BLaER1 (cell line): ENCODE data around the gene PCGF3.
"Not testable (repeated sequence)": the region's sequence is repeated elsewhere in the genome, so short reads cannot be mapped to it uniquely, and the experiment has no call there.

Source experiments
- H3K27ac ChIP-seq: shearing (Covaris generic); formaldehyde crosslinking; 2 replicates; pipeline ENCODE4 v1.8.1; 2022
- H3K27me3 ChIP-seq: shearing (Covaris generic); formaldehyde crosslinking; 2 replicates; pipeline ENCODE4 v1.8.1; 2022
- H3K36me3 ChIP-seq: shearing (Covaris generic); formaldehyde crosslinking; 2 replicates; pipeline ENCODE4 v1.8.1; 2022
- H3K4me1 ChIP-seq: shearing (Covaris generic); formaldehyde crosslinking; 2 replicates; pipeline ENCODE4 v1.8.1; 2022
- H3K4me2 ChIP-seq: shearing (Covaris generic); formaldehyde crosslinking; 2 replicates; pipeline ENCODE4 v1.8.1; 2022
- H3K4me3 ChIP-seq: shearing (Covaris generic); formaldehyde crosslinking; 2 replicates; pipeline ENCODE4 v1.8.1; 2022
- H3K9ac ChIP-seq: shearing (Covaris generic); formaldehyde crosslinking; 2 replicates; pipeline ENCODE4 v1.8.1; 2022
- H3K9me3 ChIP-seq: shearing (Covaris generic); formaldehyde crosslinking; 2 replicates; pipeline ENCODE4 v1.8.1; 2022
- H4K20me1 ChIP-seq: shearing (Covaris generic); formaldehyde crosslinking; 2 replicates; pipeline ENCODE4 v1.8.1; 2022
- Cebpa-rat ChIP-seq: shearing (Covaris generic); IDR thresholded peaks from 2 replicates; pipeline ENCODE4 v1.8.1; 2022

PCGF3 gene

GRCh38 chr4:730511-730910 is 24.9 kb downstream of the PCGF3 start:
- Histone ChIP-seq H4K20me1 (peaks cover 91% of the 10 kb centered on the region), H3K27ac (no peak overlapping the region), H3K9me3 (peaks cover 3% of the 10 kb centered on the region; the same call in 1 of the 2 replicates), H3K4me3 (no peak overlapping the region), H3K27me3 (no peaks in the 10 kb centered on the region), H3K36me3 (peaks cover 87% of the 10 kb centered on the region), H3K9ac (no peak overlapping the region), H3K4me1 (peaks cover 15% of the 10 kb centered on the region), H3K4me2 (no peak overlapping the region)
- no peak for TF ChIP-seq Cebpa-rat

DNA sequence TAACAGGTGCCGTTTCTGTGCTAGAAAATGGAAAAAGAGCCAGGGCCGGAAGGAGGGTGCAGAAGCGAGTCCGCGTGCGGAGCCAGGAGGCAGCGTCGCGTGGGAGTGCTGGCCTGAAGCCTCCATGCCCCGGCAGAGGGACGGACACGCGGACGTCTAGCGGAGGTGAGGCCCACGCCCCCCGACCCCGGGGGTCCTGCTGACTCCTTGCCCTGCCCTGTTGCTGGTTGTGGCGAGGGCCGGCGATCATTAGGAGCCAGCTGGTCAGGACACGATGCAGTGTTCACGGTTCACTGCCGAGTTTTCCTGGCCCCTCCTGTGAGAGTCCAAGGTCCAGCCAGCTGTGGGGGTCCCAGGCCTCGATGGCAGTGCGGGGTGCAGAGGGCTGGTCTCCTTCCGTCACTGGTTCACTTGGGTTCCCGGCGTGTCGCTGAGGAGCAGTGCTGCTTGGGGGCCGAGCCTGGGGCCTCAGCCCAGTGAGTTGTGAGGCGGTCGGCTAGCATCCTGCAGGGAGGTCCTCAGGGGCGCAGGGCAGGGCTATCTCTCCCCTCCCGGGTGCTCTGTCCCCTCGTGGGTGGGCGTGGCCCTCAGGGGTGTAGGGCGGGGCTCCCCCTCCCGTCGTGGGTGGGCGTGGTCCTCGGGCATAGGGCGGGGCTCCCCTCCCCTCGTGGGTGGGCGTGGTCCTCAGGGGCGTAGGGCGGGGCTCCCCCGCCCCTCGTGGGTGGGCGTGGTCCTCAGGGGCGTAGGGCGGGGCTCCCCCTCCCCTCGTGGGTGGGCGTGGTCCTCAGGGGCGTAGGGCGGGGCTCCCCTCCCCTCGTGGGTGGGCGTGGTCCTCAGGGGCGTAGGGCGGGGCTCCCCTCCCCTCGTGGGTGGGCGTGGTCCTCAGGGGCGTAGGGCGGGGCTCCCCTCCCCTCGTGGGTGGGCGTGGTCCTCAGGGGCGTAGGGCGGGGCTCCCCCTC is 25.6 kb downstream of the PCGF3 start:
- H3K4me1 ChIP-seq, H3K9ac ChIP-seq, H3K4me2 ChIP-seq, H3K27ac ChIP-seq, H3K27me3 ChIP-seq, H3K4me3 ChIP-seq, H3K9me3 ChIP-seq: not testable (repeated sequence)
- peaks cover 88% of the 10 kb centered on the region for H4K20me1 ChIP-seq
- H3K36me3 ChIP-seq, result peaks cover 89% of the 10 kb centered on the region

DNA sequence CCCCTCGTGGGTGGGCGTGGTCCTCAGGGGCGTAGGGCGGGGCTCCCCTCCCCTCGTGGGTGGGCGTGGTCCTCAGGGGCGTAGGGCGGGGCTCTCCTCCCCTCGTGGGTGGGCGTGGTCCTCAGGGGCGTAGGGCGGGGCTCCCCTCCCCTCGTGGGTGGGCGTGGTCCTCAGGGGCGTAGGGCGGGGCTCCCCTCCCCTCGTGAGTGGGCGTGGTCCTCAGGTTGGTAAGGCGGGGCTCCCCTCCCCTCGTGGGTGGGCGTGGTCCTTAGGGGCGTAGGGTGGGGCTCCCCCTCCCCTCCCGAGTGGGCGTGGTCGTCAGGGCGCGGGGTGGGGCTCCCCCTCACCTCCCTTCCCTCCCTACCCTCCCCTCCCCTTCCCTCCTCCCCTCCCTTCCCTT is 26.3 kb downstream of the PCGF3 start:
- H3K27me3 ChIP-seq, result not testable (repeated sequence)

DNA sequence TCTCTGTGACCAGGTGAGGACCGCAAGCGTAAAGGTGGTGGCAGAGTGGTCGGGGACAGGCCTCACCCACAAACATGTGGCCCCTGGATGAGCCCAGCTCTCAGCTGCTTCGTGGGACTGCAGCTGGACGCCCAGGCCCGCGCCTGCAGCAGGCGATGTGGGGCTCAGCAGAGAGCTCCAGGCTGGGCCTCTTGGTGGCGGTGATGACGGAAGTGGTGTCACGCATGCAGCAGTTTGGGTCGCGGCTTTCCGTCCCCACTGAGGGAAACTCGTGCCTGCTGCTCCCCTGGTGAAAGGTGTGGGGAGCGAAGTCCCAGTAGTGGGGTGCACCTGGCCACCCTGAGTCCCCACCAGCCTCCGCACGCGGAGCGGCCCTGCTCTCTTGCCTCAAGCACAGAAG is 26.9 kb downstream of the PCGF3 start:
- peaks cover 3% of the 10 kb centered on the region; the same call in 1 of the 2 replicates for H3K9me3 ChIP-seq
- TF ChIP-seq Cebpa-rat, result no peak
- peaks cover 92% of the 10 kb centered on the region for H3K36me3 ChIP-seq
- no peak overlapping the region for H3K4me3 ChIP-seq
- H3K4me1 ChIP-seq, result peaks cover 6% of the 10 kb centered on the region
- H3K9ac ChIP-seq, result no peak overlapping the region
- no peak overlapping the region for H3K4me2 ChIP-seq
- no peak overlapping the region for H3K27ac ChIP-seq
- H4K20me1 ChIP-seq, result peaks cover 88% of the 10 kb centered on the region
- H3K27me3 ChIP-seq, result no peaks in the 10 kb centered on the region

More for the DNA sequence above, 26.3 kb downstream of the PCGF3 start:
- H3K4me2 ChIP-seq, H3K27ac ChIP-seq, H3K4me1 ChIP-seq, H3K4me3 ChIP-seq, H3K9me3 ChIP-seq, H3K9ac ChIP-seq: not testable (repeated sequence)
- Histone ChIP-seq H4K20me1 (peaks cover 88% of the 10 kb centered on the region), H3K36me3 (peaks cover 92% of the 10 kb centered on the region)

- H3K4me2 ChIP-seq, result no peak overlapping the region
- no peak overlapping the region for H3K27ac ChIP-seq
- no peak overlapping the region for H3K4me3 ChIP-seq
- H4K20me1 ChIP-seq, result peaks cover 88% of the 10 kb centered on the region
- H3K4me1 ChIP-seq, result peaks cover 12% of the 10 kb centered on the region
- no peaks in the 10 kb centered on the region for H3K27me3 ChIP-seq
- peaks cover 92% of the 10 kb centered on the region for H3K36me3 ChIP-seq
- H3K9ac ChIP-seq, result no peak overlapping the region
- TF ChIP-seq Cebpa-rat, result no peak
- peaks cover 3% of the 10 kb centered on the region; the same call in 1 of the 2 replicates for H3K9me3 ChIP-seq
Observed at GRCh38 chr4:732911-733630, 27.4 kb downstream of the PCGF3 start.

GRCh38 chr4:733631-733980 is 28.0 kb downstream of the PCGF3 start:
- no peak for TF ChIP-seq Cebpa-rat
- Histone ChIP-seq H3K4me2 (no peak overlapping the region), H3K4me1 (peaks cover 17% of the 10 kb centered on the region), H3K36me3 (peaks cover 92% of the 10 kb centered on the region), H3K9me3 (peaks cover 3% of the 10 kb centered on the region; the same call in 1 of the 2 replicates), H3K9ac (no peak overlapping the region), H3K27me3 (no peaks in the 10 kb centered on the region), H3K27ac (no peak overlapping the region), H3K4me3 (no peak overlapping the region), H4K20me1 (peaks cover 88% of the 10 kb centered on the region)

GRCh38 chr4:734075-734474 is 28.4 kb downstream of the PCGF3 start:
- Histone ChIP-seq H3K36me3 (peaks cover 92% of the 10 kb centered on the region), H4K20me1 (peaks cover 88% of the 10 kb centered on the region), H3K9ac (no peak overlapping the region), H3K27me3 (no peaks in the 10 kb centered on the region), H3K9me3 (peaks cover 3% of the 10 kb centered on the region; the same call in 1 of the 2 replicates), H3K4me1 (peaks cover 22% of the 10 kb centered on the region), H3K27ac (no peak overlapping the region), H3K4me3 (no peak overlapping the region), H3K4me2 (no peak overlapping the region)
- no peak for TF ChIP-seq Cebpa-rat

DNA sequence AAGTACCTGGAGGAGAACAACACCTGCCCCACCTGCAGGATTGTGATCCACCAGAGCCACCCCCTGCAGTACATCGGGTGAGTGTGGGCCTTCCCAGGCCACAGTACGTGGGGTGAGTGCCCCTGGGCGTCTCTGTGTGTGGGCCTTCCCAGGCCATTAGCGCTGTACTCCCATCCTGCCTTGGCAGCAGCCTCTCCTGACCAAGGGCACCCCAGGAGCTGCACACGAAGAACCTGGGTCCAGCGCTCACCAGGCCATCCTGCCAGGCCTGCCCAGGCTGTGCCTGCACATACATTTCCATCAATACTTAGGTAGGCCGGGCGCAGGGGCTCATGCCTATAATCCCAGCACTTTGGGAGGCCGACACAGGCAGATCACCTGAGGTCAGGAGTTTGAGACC is 29.3 kb downstream of the PCGF3 start:
- peaks cover 92% of the 10 kb centered on the region for H3K36me3 ChIP-seq
- peaks cover 3% of the 10 kb centered on the region; the same call in 1 of the 2 replicates for H3K9me3 ChIP-seq

DNA sequence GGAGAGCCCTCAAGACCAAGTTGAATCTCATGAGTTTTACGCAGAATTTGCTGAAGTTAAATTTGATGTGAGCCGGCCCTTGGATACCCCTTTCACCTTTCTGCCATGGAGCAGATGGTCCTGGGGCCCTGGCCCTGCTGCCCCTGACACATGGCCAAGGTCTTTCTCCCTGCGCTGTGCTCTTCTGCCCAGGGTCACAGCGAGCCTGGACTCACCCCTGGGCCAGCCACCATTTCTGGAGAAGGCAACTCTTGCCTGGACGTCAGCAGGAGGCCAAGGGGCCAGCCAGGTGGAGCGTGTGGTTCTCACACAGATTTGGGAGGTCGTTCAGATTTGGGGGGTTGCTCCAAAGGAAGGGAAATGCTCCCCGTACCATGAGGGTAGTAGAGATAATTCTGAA is 30.0 kb downstream of the PCGF3 start:
- Histone ChIP-seq H3K4me3 (no peak overlapping the region), H3K4me1 (peaks cover 23% of the 10 kb centered on the region), H3K27ac (no peak overlapping the region), H4K20me1 (peaks cover 88% of the 10 kb centered on the region), H3K4me2 (no peak overlapping the region), H3K9ac (no peak overlapping the region), H3K36me3 (peaks cover 92% of the 10 kb centered on the region), H3K27me3 (no peaks in the 10 kb centered on the region), H3K9me3 (peaks cover under 1% of the 10 kb centered on the region; the same call in 1 of the 2 replicates)
- no peak for TF ChIP-seq Cebpa-rat

More for the DNA sequence above, 29.3 kb downstream of the PCGF3 start:
- peaks cover 88% of the 10 kb centered on the region for H4K20me1 ChIP-seq
- H3K9ac ChIP-seq, result no peak overlapping the region
- H3K27ac ChIP-seq, result no peak overlapping the region
- H3K4me3 ChIP-seq, result no peak overlapping the region
- no peak overlapping the region for H3K4me2 ChIP-seq
- no peak for TF ChIP-seq Cebpa-rat
- H3K27me3 ChIP-seq, result no peaks in the 10 kb centered on the region
- H3K4me1 ChIP-seq, result peaks cover 23% of the 10 kb centered on the region

GRCh38 chr4:736561-736960 is 30.9 kb downstream of the PCGF3 start:
- H3K4me3 ChIP-seq, H3K27ac ChIP-seq, H3K9me3 ChIP-seq, H3K27me3 ChIP-seq, H3K9ac ChIP-seq, H3K4me2 ChIP-seq: not testable (repeated sequence)
- Histone ChIP-seq H3K4me1 (peaks cover 23% of the 10 kb centered on the region), H3K36me3 (peaks cover 93% of the 10 kb centered on the region), H4K20me1 (peaks cover 89% of the 10 kb centered on the region)
